ENCODE data around the gene CMTR1. TPM values are rescaled to one million over a fixed set of nuclear protein-coding genes. Genes with fewer than 3 reads are reported as not detected.

The CMTR1 gene
- total and polyA plus RNA-seq, 10 of the 15 experiments (the other 5 are each of a cell fraction or from before 2014, with no cell fraction given), result 2.7 to 67.0 (median 46.2) TPM

DNA sequence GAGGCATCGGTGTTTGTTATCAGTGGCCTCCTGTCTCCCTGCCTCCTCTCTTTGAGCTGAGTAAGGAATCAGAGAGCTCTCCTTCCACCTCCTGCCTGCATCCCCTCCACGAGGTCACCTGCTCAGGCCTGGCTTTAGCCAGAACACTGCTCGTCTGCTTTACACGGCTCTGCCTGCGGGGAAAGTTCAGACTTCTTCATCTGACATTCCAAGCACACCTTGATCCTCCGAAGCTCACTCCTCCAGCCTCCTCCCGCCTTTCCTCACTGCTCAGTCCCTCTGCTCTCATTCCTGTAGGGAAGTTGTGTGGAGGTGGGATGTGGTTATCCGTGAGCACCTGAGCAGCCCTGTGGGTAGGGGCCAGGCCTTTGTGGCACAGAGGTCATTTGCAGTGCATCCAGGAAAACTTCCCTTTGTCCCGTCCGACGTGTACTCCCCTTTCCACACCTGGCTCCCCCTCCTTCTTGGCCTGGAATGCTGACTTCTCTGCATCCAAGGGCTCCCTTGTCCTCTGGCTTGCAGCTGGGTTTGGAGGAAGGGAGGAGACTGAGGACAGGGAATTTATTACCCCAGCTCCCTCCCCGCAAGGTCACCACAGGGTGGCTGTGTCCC lies 79.5 kb downstream of the CMTR1 start:
- in situ Hi-C loops (cut with MboI), result no loop called here
- DNase-seq (ENCODE audit: low read depth, low spot score) (no peak), ATAC-seq (no peak), FAIRE-seq (no peak)
- intact Hi-C loops (cut with micrococcal nuclease; ENCODE audit: unreplicated experiment), result no loop called here
- Histone ChIP-seq H3K4me2 (ENCODE audit: control insufficient read depth, insufficient read depth) (no peak overlapping the region), H3K27ac (ENCODE audit: control insufficient read depth, insufficient read depth) (no peak overlapping the region), H3K4me3 (no peak overlapping the region), H4K20me1 (ENCODE audit: control insufficient read depth, insufficient read depth) (no peaks in the 10 kb centered on the region), H3K9me3 (replicated peaks; ENCODE audit: control insufficient read depth, insufficient read depth, low read length) (no peaks in the 10 kb centered on the region), H3K9ac (ENCODE audit: control insufficient read depth, insufficient read depth, low read length) (no peak overlapping the region), H3K27me3 (replicated peaks in 1 of 2; ENCODE audit: control insufficient read depth in 2 of 2, insufficient read depth in 2 of 2, low read length in 1 of 2) (no peaks in the 10 kb centered on the region), H3K36me3 (ENCODE audit: control insufficient read depth in 2 of 2, insufficient read depth in 2 of 2, low read length in 1 of 2) (no peaks in the 10 kb centered on the region), H3K79me2 (ENCODE audit: control insufficient read depth, insufficient read depth, low read length) (no peaks in the 10 kb centered on the region), H3K4me1 (ENCODE audit: control insufficient read depth, insufficient read depth, low read length) (peaks cover 28% of the 10 kb centered on the region), H2AFZ (ENCODE audit: control insufficient read depth, low read depth, low read length) (no peak overlapping the region)
- BruUV-seq (replicated peaks), result no TSS peak
- POLR2A ChIA-PET, result no interaction called here
- RAD21 ChIA-PET (ENCODE audit: unreplicated experiment), result interaction anchor here (1.1 to 1.6 kb wide), 3 partner anchors 10 to 43 kb away, joined by 3 to 5 read pairs (median 5); no protein-coding TSS in a partner anchor
- WGBS (ENCODE audit: insufficient coverage, insufficient replicate concordance, low lambda C conversion rate, missing lambda C conversion rate), result 79% methylated on average over 12 of the region's 12 CpGs
- SMC1A ChIA-PET (ENCODE audit: uncharacterized antibody, unreplicated experiment), result interaction anchor here (1.0 to 3.1 kb wide), 5 partner anchors 10 to 25 kb away, joined by 3 to 8 read pairs (median 4); partner anchors contain the start of gene CCDC167
- CTCF ChIA-PET, result interaction anchor here (0.9 kb wide), 1 partner anchor 10 kb away, joined by 4 read pairs; no protein-coding TSS in a partner anchor
- TF ChIP-seq CUX1 (IDR thresholded peaks at IDR 0.05; ENCODE audit: insufficient replicate concordance, low read depth, low read length) (no peak), ZNF217 (IDR thresholded peaks at IDR 0.05) (no peak), ZNF622 (IDR thresholded peaks at IDR 0.05) (no peak), SMAD1 (IDR thresholded peaks at IDR 0.05; ENCODE audit: low read depth, partially characterized antibody) (no peak), E4F1 (IDR thresholded peaks at IDR 0.05; ENCODE audit: borderline replicate concordance, partially characterized antibody) (no peak), IKZF1 (conservative IDR thresholded peaks at IDR 0.05) (no peak), RB1 (IDR thresholded peaks at IDR 0.05; ENCODE audit: borderline replicate concordance) (no peak)
- TF ChIP-seq, protein P1, sequence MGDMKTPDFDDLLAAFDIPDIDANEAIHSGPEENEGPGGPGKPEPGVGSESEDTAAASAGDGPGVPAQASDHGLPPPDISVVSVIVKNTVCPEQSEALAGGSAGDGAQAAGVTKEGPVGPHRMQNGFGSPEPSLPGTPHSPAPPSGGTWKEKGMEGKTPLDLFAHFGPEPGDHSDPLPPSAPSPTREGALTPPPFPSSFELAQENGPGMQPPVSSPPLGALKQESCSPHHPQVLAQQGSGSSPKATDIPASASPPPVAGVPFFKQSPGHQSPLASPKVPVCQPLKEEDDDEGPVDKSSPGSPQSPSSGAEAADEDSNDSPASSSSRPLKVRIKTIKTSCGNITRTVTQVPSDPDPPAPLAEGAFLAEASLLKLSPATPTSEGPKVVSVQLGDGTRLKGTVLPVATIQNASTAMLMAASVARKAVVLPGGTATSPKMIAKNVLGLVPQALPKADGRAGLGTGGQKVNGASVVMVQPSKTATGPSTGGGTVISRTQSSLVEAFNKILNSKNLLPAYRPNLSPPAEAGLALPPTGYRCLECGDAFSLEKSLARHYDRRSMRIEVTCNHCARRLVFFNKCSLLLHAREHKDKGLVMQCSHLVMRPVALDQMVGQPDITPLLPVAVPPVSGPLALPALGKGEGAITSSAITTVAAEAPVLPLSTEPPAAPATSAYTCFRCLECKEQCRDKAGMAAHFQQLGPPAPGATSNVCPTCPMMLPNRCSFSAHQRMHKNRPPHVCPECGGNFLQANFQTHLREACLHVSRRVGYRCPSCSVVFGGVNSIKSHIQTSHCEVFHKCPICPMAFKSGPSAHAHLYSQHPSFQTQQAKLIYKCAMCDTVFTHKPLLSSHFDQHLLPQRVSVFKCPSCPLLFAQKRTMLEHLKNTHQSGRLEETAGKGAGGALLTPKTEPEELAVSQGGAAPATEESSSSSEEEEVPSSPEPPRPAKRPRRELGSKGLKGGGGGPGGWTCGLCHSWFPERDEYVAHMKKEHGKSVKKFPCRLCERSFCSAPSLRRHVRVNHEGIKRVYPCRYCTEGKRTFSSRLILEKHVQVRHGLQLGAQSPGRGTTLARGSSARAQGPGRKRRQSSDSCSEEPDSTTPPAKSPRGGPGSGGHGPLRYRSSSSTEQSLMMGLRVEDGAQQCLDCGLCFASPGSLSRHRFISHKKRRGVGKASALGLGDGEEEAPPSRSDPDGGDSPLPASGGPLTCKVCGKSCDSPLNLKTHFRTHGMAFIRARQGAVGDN (IDR thresholded peaks at IDR 0.05), result no peak
- TF ChIP-seq, protein P2, sequence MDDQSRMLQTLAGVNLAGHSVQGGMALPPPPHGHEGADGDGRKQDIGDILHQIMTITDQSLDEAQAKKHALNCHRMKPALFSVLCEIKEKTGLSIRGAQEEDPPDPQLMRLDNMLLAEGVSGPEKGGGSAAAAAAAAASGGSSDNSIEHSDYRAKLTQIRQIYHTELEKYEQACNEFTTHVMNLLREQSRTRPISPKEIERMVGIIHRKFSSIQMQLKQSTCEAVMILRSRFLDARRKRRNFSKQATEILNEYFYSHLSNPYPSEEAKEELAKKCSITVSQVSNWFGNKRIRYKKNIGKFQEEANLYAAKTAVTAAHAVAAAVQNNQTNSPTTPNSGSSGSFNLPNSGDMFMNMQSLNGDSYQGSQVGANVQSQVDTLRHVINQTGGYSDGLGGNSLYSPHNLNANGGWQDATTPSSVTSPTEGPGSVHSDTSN (IDR thresholded peaks at IDR 0.05; ENCODE audit: insufficient replicate concordance, low read depth, low read length), result no peak

Measured in GM12878 (cell line).